K562 (cell line): ENCODE results near the gene ALPP.

ENCODE experiments used
- ATF7 ChIP-seq: fragments of 450-650 bp; IDR thresholded peaks from 2 replicates; pipeline ENCODE4 v1.7.1; 2014; ENCODE audit warnings: mild to moderate bottlenecking, moderate library complexity
- CTCF ChIP-seq, 3 experiments: IDR thresholded peaks in 2 of 3; conservative IDR thresholded peaks in 1 of 3; 2 replicates each; pipeline ENCODE4 v1.5.1; 2011 to 2012; ENCODE audit warnings: low read length in 3 of 3, mild to moderate bottlenecking in 3 of 3, control low read depth in 2 of 3, improper control_type of control experiment in 1 of 3, inconsistent platforms in 1 of 3, low read depth in 1 of 3, mixed read lengths in 1 of 3, moderate library complexity in 1 of 3; ENCODE audit not compliant: insufficient read depth in 2 of 3
- E2F1 ChIP-seq: sonication (generic); formaldehyde crosslinking; IDR thresholded peaks from 2 replicates; pipeline ENCODE4 v1.8.1; 2023; ENCODE audit warnings: mild to moderate bottlenecking, missing genetic modification reagents, moderate library complexity
- IRF2 ChIP-seq: sonication (generic); formaldehyde crosslinking; IDR thresholded peaks from 2 replicates; pipeline ENCODE4 v1.8.1; 2022; ENCODE audit warnings: mild to moderate bottlenecking, missing genetic modification reagents
- MTF1 ChIP-seq: fragments of 250-450 bp; sonication (Bioruptor Pico); IDR thresholded peaks from 2 replicates; pipeline ENCODE4 v1.9.0; 2021; ENCODE audit warnings: moderate library complexity, mild to moderate bottlenecking, inconsistent platforms, borderline replicate concordance
- POLR2A ChIP-seq: fragments of 450-650 bp; conservative IDR thresholded peaks from 2 replicates; pipeline ENCODE4 v1.6.1; 2016
- SMAD1 ChIP-seq: fragments of 150-350 bp; IDR thresholded peaks from 2 replicates; pipeline ENCODE4 v1.6.1; 2014; ENCODE audit warnings: low read length, low read depth; ENCODE audit not compliant: partially characterized antibody
- TF ChIP-seq, protein P1 (sequence below): sonication (generic); formaldehyde crosslinking; IDR thresholded peaks from 2 replicates; pipeline ENCODE4 v1.8.1; 2023; ENCODE audit warnings: mild to moderate bottlenecking, missing genetic modification reagents

- TF ChIP-seq IRF2 (CRISPR knock-in tag) (no peak), CTCF (IDR thresholded peaks at IDR 0.05 in 2 of 3, conservative IDR thresholded peaks at IDR 0.05 in 1 of 3; ENCODE audit: insufficient read depth in 2 of 3, low read depth in 1 of 3, low read length in 3 of 3) (no peak), MTF1 (CRISPR knock-in tag) (no peak), E2F1 (CRISPR knock-in tag) (no peak), ATF7 (no peak), POLR2A (no peak), SMAD1 (no peak)
- TF ChIP-seq, protein P1, sequence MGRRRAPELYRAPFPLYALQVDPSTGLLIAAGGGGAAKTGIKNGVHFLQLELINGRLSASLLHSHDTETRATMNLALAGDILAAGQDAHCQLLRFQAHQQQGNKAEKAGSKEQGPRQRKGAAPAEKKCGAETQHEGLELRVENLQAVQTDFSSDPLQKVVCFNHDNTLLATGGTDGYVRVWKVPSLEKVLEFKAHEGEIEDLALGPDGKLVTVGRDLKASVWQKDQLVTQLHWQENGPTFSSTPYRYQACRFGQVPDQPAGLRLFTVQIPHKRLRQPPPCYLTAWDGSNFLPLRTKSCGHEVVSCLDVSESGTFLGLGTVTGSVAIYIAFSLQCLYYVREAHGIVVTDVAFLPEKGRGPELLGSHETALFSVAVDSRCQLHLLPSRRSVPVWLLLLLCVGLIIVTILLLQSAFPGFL (CRISPR knock-in tag), result no peak
Measured at GRCh38 chr2:232385660-232386489, 7.3 kb downstream of the ALPP start.
